ENCODE data around the gene SMIM1.

Gene SMIM1

DNA sequence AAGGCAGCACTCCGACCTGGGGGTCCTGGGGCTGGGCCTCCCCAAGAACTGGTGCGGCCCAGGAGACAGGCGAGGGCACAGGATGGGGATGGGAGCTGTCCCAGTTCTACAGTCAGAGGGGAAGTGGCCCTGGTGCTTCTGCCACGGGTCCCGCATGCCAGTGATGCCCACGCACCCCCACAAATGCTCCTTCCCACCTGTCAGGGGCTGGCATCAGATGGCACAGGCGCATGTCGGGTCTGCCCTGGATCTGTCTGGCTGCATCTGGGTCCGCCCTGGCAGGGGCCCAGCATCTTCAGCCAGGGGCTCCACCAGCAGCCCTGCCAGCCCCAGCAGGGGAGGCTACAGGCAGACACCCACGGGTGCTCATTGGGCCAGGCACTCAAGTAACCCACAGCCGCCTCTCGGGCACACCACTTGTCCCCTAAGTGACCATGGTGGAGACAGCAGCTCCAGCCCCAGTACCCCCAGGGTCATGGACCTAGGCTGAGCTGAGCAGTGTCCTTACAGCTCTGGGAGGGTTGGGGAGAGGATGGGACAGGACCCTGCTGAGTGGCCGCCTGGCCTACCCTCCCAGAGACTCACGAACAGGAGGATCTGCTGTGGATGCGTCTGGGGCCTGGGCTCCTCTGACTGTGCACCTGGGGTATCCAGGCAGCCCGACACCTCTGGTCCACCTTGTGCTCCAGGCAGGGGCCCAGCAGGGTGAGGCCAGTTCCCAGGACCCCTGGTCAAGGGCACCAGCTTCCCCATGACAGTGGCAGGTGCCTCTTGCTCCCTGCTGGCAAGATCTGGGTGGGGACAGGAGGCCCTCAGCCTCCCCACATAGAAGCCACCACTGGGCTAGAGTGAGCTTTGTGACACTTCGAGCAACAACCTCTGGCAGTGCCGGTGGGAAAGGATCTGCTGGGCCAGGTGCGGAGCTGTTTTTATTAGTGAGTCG is 5.4 kb downstream of the SMIM1 start:
- no peaks in the 10 kb centered on the region for H3K27me3 ChIP-seq (ENCODE audit: control insufficient read depth in 3 of 3, insufficient read depth in 3 of 3, low read depth in 1 of 3, low read length in 3 of 3)
- H2AFZ ChIP-seq (ENCODE audit: low read length): no peak overlapping the region
- H3K4ac ChIP-seq (ENCODE audit: low read length): no peak overlapping the region
- H3K79me1 ChIP-seq (ENCODE audit: low read depth, low read length): peaks cover 2% of the 10 kb centered on the region
- peaks cover 28 to 46% of the 10 kb centered on the region in 2 donors for H3K36me3 ChIP-seq (replicated peaks in 1 of 2; ENCODE audit: control insufficient read depth in 2 of 2, insufficient read depth in 2 of 2, low read length in 2 of 2)
- H3K14ac ChIP-seq (ENCODE audit: low read length): no peak overlapping the region
- no peak for DNase-seq (ENCODE audit: low spot score)
- H2BK15ac ChIP-seq (ENCODE audit: low read length): no peak overlapping the region
- no peak overlapping the region for H3K27ac ChIP-seq (replicated peaks; ENCODE audit: low read length)
- H2BK5ac ChIP-seq (ENCODE audit: low read length): no peak overlapping the region
- H3K4me3 ChIP-seq (ENCODE audit: low read length in 2 of 2): no peak overlapping the region
- WGBS, 2 donors (ENCODE audit: extremely low coverage in 2 of 2, insufficient read length in 2 of 2, insufficient replicate concordance in 1 of 2): no CpG with 5 or more reads among the region's 20 CpGs
- peak overlapping the region; percentile 73 for H3K23ac ChIP-seq (ENCODE audit: low read depth, low read length, poor library complexity)
- H3K9me3 ChIP-seq (replicated peaks in 1 of 2; ENCODE audit: control insufficient read depth in 2 of 2, insufficient read depth in 1 of 2, low read depth in 1 of 2, low read length in 2 of 2): peaks cover 0 to 2% of the 10 kb centered on the region in 2 donors
- H3K9ac ChIP-seq (ENCODE audit: low read depth, low read length, poor library complexity): no peak overlapping the region
- no peak overlapping the region for H4K8ac ChIP-seq (ENCODE audit: low read depth, low read length)
- no peak overlapping the region for H2AK5ac ChIP-seq (ENCODE audit: low read depth, low read length)
- no peak overlapping the region for H2BK12ac ChIP-seq (ENCODE audit: low read length)
- no peak overlapping the region for H2BK120ac ChIP-seq (ENCODE audit: low read depth, low read length)
- no peak overlapping the region for H3K4me2 ChIP-seq (ENCODE audit: insufficient read depth, low read length, poor library complexity, severe bottlenecking)
- H3K4me1 ChIP-seq (ENCODE audit: control insufficient read depth in 2 of 2, insufficient read depth in 1 of 2, low read depth in 1 of 2, low read length in 2 of 2): peaks cover 13 to 27% of the 10 kb centered on the region in 2 donors
- no peak overlapping the region for H3K18ac ChIP-seq (ENCODE audit: low read length)
- H4K91ac ChIP-seq (ENCODE audit: low read depth, low read length, poor library complexity): no peak overlapping the region

GRCh38 chr1:3778590-3779264 is 6.2 kb downstream of the SMIM1 start:
- no peak overlapping the region for H3K14ac ChIP-seq (ENCODE audit: low read length)
- H3K4ac ChIP-seq (ENCODE audit: low read length): no peak overlapping the region
- peaks cover 10 to 20% of the 10 kb centered on the region in 2 donors for H3K4me1 ChIP-seq (ENCODE audit: control insufficient read depth in 2 of 2, insufficient read depth in 1 of 2, low read depth in 1 of 2, low read length in 2 of 2)
- no CpG with 5 or more reads among the region's 14 CpGs for WGBS, 2 donors (ENCODE audit: extremely low coverage in 2 of 2, insufficient read length in 2 of 2, insufficient replicate concordance in 1 of 2)
- H2BK5ac ChIP-seq (ENCODE audit: low read length): no peak overlapping the region
- no peak overlapping the region for H4K8ac ChIP-seq (ENCODE audit: low read depth, low read length)
- peaks cover 2% of the 10 kb centered on the region for H3K79me1 ChIP-seq (ENCODE audit: low read depth, low read length)
- H3K27me3 ChIP-seq (ENCODE audit: control insufficient read depth in 3 of 3, insufficient read depth in 3 of 3, low read depth in 1 of 3, low read length in 3 of 3): no peaks in the 10 kb centered on the region
- H3K36me3 ChIP-seq (replicated peaks in 1 of 2; ENCODE audit: control insufficient read depth in 2 of 2, insufficient read depth in 2 of 2, low read length in 2 of 2): peaks cover 32 to 53% of the 10 kb centered on the region in 2 donors
- no peak overlapping the region for H2AFZ ChIP-seq (ENCODE audit: low read length)
- H3K9me3 ChIP-seq (replicated peaks in 1 of 2; ENCODE audit: control insufficient read depth in 2 of 2, insufficient read depth in 1 of 2, low read depth in 1 of 2, low read length in 2 of 2): peaks cover 0 to 2% of the 10 kb centered on the region in 2 donors
- H3K9ac ChIP-seq (ENCODE audit: low read depth, low read length, poor library complexity): peak overlapping the region; percentile 44
- H3K18ac ChIP-seq (ENCODE audit: low read length): no peak overlapping the region
- H2AK5ac ChIP-seq (ENCODE audit: low read depth, low read length): no peak overlapping the region
- peak overlapping the region; percentile 98 for H3K23ac ChIP-seq (ENCODE audit: low read depth, low read length, poor library complexity)
- H3K4me3 ChIP-seq (ENCODE audit: low read length in 2 of 2): no peak overlapping the region
- no peak overlapping the region for H3K27ac ChIP-seq (replicated peaks; ENCODE audit: low read length)
- H2BK120ac ChIP-seq (ENCODE audit: low read depth, low read length): no peak overlapping the region
- no peak overlapping the region for H4K91ac ChIP-seq (ENCODE audit: low read depth, low read length, poor library complexity)
- no peak overlapping the region for H2BK12ac ChIP-seq (ENCODE audit: low read length)
- no peak overlapping the region for H3K4me2 ChIP-seq (ENCODE audit: insufficient read depth, low read length, poor library complexity, severe bottlenecking)
- no peak overlapping the region for H2BK15ac ChIP-seq (ENCODE audit: low read length)
- no peak for DNase-seq (ENCODE audit: low spot score)

- Histone ChIP-seq H3K4me1 (ENCODE audit: control insufficient read depth in 2 of 2, insufficient read depth in 1 of 2, low read depth in 1 of 2, low read length in 2 of 2) (peaks cover 10 to 14% of the 10 kb centered on the region in 2 donors), H2BK120ac (ENCODE audit: low read depth, low read length) (no peak overlapping the region), H3K79me1 (ENCODE audit: low read depth, low read length) (peaks cover 2% of the 10 kb centered on the region), H3K9me3 (replicated peaks in 1 of 2; ENCODE audit: control insufficient read depth in 2 of 2, insufficient read depth in 1 of 2, low read depth in 1 of 2, low read length in 2 of 2) (peaks cover 0 to 2% of the 10 kb centered on the region in 2 donors), H3K18ac (ENCODE audit: low read length) (no peak overlapping the region), H3K23ac (ENCODE audit: low read depth, low read length, poor library complexity) (no peak overlapping the region), H3K27me3 (ENCODE audit: control insufficient read depth in 3 of 3, insufficient read depth in 3 of 3, low read depth in 1 of 3, low read length in 3 of 3) (no peaks in the 10 kb centered on the region), H2BK15ac (ENCODE audit: low read length) (no peak overlapping the region), H3K9ac (ENCODE audit: low read depth, low read length, poor library complexity) (no peak overlapping the region), H4K8ac (ENCODE audit: low read depth, low read length) (no peak overlapping the region), H2BK12ac (ENCODE audit: low read length) (no peak overlapping the region), H3K27ac (replicated peaks; ENCODE audit: low read length) (no peak overlapping the region), H4K91ac (ENCODE audit: low read depth, low read length, poor library complexity) (no peak overlapping the region), H3K4me3 (ENCODE audit: low read length in 2 of 2) (peak overlapping the region in 1 of 2 donors; percentile 58), H3K36me3 (replicated peaks in 1 of 2; ENCODE audit: control insufficient read depth in 2 of 2, insufficient read depth in 2 of 2, low read length in 2 of 2) (peaks cover 37 to 60% of the 10 kb centered on the region in 2 donors), H2AK5ac (ENCODE audit: low read depth, low read length) (no peak overlapping the region), H2AFZ (ENCODE audit: low read length) (no peak overlapping the region), H3K4ac (ENCODE audit: low read length) (no peak overlapping the region), H3K4me2 (ENCODE audit: insufficient read depth, low read length, poor library complexity, severe bottlenecking) (no peak overlapping the region), H3K14ac (ENCODE audit: low read length) (no peak overlapping the region), H2BK5ac (ENCODE audit: low read length) (no peak overlapping the region)
- no CpG with 5 or more reads among the region's 23 CpGs for WGBS, 2 donors (ENCODE audit: extremely low coverage in 2 of 2, insufficient read length in 2 of 2, insufficient replicate concordance in 1 of 2)
- DNase-seq (ENCODE audit: low spot score): no peak
Measured at GRCh38 chr1:3779265-3779911, 6.8 kb downstream of the SMIM1 start.

Measured in neuronal stem cell (in vitro differentiated cells).